ENCODE measurements around the gene BTBD18. TPM values are rescaled to one million over a fixed set of nuclear protein-coding genes. Genes with fewer than 3 reads are reported as not detected.
A peak's percentile ranks its signal among the peaks of the same experiment; 100 is the strongest.

Gene BTBD18, protein sequence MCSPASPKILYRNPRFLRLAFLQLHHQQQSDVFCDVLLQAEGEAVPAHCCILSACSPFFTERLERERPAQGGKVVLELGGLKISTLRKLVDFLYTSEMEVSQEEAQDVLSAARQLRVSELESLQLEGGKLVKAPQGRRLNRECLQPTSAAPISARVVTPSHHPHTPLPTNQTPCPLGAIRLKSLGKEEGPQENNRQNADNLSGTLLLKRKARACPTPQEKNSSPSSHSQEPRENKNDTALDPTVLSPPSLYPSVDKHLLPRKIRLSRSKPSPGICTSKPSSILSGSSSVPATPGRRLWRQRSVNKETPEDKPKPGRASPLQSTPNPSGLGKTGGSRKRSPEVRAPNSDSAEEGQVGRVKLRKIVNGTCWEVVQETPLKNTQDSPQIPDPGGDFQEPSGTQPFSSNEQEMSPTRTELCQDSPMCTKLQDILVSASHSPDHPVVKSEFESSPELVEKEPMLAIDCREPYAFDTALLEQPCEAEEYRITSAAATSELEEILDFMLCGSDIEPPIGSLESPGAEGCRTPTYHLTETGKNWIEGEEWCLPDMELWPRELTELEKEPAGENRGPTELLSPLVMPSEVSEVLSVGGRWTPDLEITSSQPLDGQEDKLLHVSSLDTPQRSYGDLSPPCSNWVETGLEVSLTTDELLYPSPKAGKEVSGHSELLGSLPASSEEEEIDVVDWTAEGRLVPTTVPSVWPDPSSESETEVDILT
- not detected for total RNA-seq (2013)
- polyA plus RNA-seq (under 1 TPM in 1 of 3 donors, not detected in 2; 0.10 TPM), polyA minus RNA-seq (not detected in 2 replicates), total RNA-seq (0 to 1.1 (median 0.06) reads per million in 11 experiments)

DNA sequence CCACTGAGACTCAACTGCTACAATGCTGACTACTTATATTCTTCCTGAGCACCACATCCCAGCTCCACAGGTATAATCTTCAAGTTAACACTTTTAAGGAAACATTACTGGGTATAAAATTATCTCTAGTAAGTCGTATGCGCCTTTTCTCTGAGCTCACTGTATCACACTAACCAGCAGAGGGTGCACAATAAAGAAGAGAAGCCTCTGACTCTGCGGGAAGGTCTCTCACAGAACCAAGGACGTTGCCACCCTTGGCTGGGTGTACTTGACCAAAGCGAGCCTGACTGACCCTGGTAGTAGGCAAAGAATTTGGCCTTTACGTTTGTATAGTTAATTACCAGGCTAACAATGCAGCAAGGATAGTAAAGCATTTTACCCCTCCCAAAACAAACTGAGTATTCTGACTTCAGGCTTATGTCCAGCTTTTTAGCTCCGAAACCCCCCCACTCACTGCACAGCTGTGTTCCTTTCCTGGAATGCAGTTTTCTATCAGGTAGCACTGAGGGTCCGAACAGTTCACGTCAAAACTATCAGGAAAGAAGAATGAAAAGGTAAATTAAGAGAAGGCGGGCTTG lies at the start of gene BTBD18:
Gene BTBD18, minus strand, starts transcription at position 144 of the 578 bp plus-strand sequence. CDS start 631 bp downstream, outside the sequence.
- Histone ChIP-seq H4K20me1 (ENCODE audit: insufficient read depth, low read length) (no peaks in the 10 kb centered on the region), H2AFZ (ENCODE audit: insufficient read depth, low read depth, low read length, poor library complexity, severe bottlenecking) (no peak within 1 kb of the TSS), H3K4me3 (replicated peaks in 1 of 3; ENCODE audit: low read depth in 2 of 3, low read length in 3 of 3) (no peak within 1 kb of the TSS), H3K9ac (ENCODE audit: insufficient read depth, low read length, poor library complexity, severe bottlenecking) (no peak within 1 kb of the TSS), H3K4me1 (ENCODE audit: control insufficient read depth in 1 of 2, insufficient read depth in 2 of 2, low read length in 2 of 2) (no peaks in the 10 kb centered on the region), H3K79me2 (ENCODE audit: insufficient read depth, low read length) (no peaks in the 10 kb centered on the region), H3K27ac (ENCODE audit: low read depth in 1 of 2, low read length in 2 of 2) (no peak within 1 kb of the TSS), H3K4me2 (replicated peaks; ENCODE audit: extremely low read depth, low read length, poor library complexity, severe bottlenecking) (no peak within 1 kb of the TSS), H3K9me3 (replicated peaks in 1 of 2; ENCODE audit: control insufficient read depth in 1 of 2, insufficient read depth in 1 of 2, low read length in 2 of 2) (peaks cover 0 to 9% of the 10 kb centered on the region in 2 donors), H3K27me3 (ENCODE audit: control insufficient read depth in 2 of 2, insufficient read depth in 2 of 2, low read length in 2 of 2) (no peaks in the 10 kb centered on the region), H3K36me3 (replicated peaks in 1 of 2; ENCODE audit: control insufficient read depth in 1 of 2, insufficient read depth in 2 of 2, low read length in 2 of 2) (peaks cover 0 to 8% of the 10 kb centered on the region in 2 donors)
- TF ChIP-seq, protein P1, sequence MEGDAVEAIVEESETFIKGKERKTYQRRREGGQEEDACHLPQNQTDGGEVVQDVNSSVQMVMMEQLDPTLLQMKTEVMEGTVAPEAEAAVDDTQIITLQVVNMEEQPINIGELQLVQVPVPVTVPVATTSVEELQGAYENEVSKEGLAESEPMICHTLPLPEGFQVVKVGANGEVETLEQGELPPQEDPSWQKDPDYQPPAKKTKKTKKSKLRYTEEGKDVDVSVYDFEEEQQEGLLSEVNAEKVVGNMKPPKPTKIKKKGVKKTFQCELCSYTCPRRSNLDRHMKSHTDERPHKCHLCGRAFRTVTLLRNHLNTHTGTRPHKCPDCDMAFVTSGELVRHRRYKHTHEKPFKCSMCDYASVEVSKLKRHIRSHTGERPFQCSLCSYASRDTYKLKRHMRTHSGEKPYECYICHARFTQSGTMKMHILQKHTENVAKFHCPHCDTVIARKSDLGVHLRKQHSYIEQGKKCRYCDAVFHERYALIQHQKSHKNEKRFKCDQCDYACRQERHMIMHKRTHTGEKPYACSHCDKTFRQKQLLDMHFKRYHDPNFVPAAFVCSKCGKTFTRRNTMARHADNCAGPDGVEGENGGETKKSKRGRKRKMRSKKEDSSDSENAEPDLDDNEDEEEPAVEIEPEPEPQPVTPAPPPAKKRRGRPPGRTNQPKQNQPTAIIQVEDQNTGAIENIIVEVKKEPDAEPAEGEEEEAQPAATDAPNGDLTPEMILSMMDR (IDR thresholded peaks at IDR 0.05) = peak; percentile 25
- WGBS (ENCODE audit: insufficient coverage) = 89% methylated on average over 3 of the region's 10 CpGs
- peak within 1 kb of the TSS in 1 of 7 donors; percentile 72 for H3K27ac Mint-ChIP-seq
- H3K4me1 Mint-ChIP-seq = peaks cover 3% of the 10 kb centered on the region
- H3K27me3 Mint-ChIP-seq (ENCODE audit: low read depth in 3 of 3) = no peaks in the 10 kb centered on the region
- no peak within 1 kb of the TSS for H3K4me3 Mint-ChIP-seq
- H3K36me3 Mint-ChIP-seq = peaks cover 6 to 11% of the 10 kb centered on the region in 2 donors
- H3K9me3 Mint-ChIP-seq = peaks cover 0 to 9% (median 4%) of the 10 kb centered on the region in 7 donors
- intact Hi-C loops (cut with micrococcal nuclease) = no loop called here
- DNase-seq = peak; percentile 12 to 31 (median 19)

DNA sequence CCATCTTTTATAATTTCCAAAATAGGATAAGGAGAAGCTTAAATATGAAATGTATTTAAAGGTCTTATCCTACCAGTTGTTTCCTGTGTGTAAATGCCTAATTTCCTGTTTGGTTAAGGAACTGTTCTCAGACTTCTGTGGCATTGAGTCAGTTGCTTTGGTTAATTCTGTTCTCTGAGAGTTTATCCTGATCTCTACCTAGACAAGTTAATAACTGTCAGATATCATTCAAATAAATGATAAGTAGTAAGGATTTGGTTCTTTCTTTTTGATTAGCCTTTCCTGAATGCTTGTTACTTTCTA lies 49.5 kb upstream of the BTBD18 start:
- no peaks in the 10 kb centered on the region for H3K9me3 Mint-ChIP-seq
- H2AFZ ChIP-seq (ENCODE audit: insufficient read depth, low read depth, low read length, poor library complexity, severe bottlenecking) = peak overlapping the region; percentile 15
- peaks cover 11% of the 10 kb centered on the region for H4K20me1 ChIP-seq (ENCODE audit: insufficient read depth, low read length)
- TF ChIP-seq, protein P1 (IDR thresholded peaks at IDR 0.05) = no peak
- peak overlapping the region in 1 of 2 donors; percentile 82 for H3K4me3 Mint-ChIP-seq
- peak in 2 of 3 donors; percentile 10 to 40 for DNase-seq
- H3K27ac Mint-ChIP-seq = peak overlapping the region in 3 of 7 donors; percentile 83 to 87 (median 86)
- no peaks in the 10 kb centered on the region for H3K27me3 ChIP-seq (ENCODE audit: control insufficient read depth in 2 of 2, insufficient read depth in 2 of 2, low read length in 2 of 2)
- peaks cover 51 to 56% of the 10 kb centered on the region in 2 donors for H3K36me3 ChIP-seq (replicated peaks in 1 of 2; ENCODE audit: control insufficient read depth in 1 of 2, insufficient read depth in 2 of 2, low read length in 2 of 2)
- peak overlapping the region; percentile 49 for H3K4me2 ChIP-seq (replicated peaks; ENCODE audit: extremely low read depth, low read length, poor library complexity, severe bottlenecking)
- H3K4me1 ChIP-seq (ENCODE audit: control insufficient read depth in 1 of 2, insufficient read depth in 2 of 2, low read length in 2 of 2) = peaks cover 37% of the 10 kb centered on the region in 2 donors
- peak overlapping the region in 1 of 2 donors; percentile 12 for H3K27ac ChIP-seq (ENCODE audit: low read depth in 1 of 2, low read length in 2 of 2)
- intact Hi-C loops (cut with micrococcal nuclease) = loop anchor here (5.0 kb wide), 2 partner anchors 59 to 234 kb away; partner anchors contain the start of genes UBE2L6 (in 2 of the 2) and SELENOH (in 1 of the 2)
- peaks cover 5% of the 10 kb centered on the region for H3K79me2 ChIP-seq (ENCODE audit: insufficient read depth, low read length)
- H3K4me3 ChIP-seq (replicated peaks in 1 of 3; ENCODE audit: low read depth in 2 of 3, low read length in 3 of 3) = peak overlapping the region in 1 of 3 experiments; percentile 14
- no peak overlapping the region for H3K9ac ChIP-seq (ENCODE audit: insufficient read depth, low read length, poor library complexity, severe bottlenecking)
- H3K36me3 Mint-ChIP-seq = peaks cover 59 to 73% of the 10 kb centered on the region in 2 donors
- H3K9me3 ChIP-seq (replicated peaks in 1 of 2; ENCODE audit: control insufficient read depth in 1 of 2, insufficient read depth in 1 of 2, low read length in 2 of 2) = no peaks in the 10 kb centered on the region
- H3K27me3 Mint-ChIP-seq (ENCODE audit: low read depth in 3 of 3) = peaks cover 0 to 1% (median 0%) of the 10 kb centered on the region in 3 donors
- peaks cover 31% of the 10 kb centered on the region for H3K4me1 Mint-ChIP-seq
